T-helper 1 cell treated with Interleukin-12 subunit alpha and Interleukin-12 subunit beta and Interleukin-4 antibody, amounts not matched to agents 30 ng/mL and 1 ng/mL, for 36 hours (primary cell): ENCODE measurements around the gene NAALADL2. TPM values are rescaled to one million over a fixed set of nuclear protein-coding genes. Genes with fewer than 3 reads are reported as not detected.
"Not testable (repeated sequence)": the region's sequence is repeated elsewhere in the genome, so short reads cannot be mapped to it uniquely, and the experiment has no call there.

Experiments
- intact Hi-C: fragments of 100-400 bp; cut with micrococcal nuclease; formaldehyde crosslinking; loops from one replicate; pipeline ENCODE4 v1.15.1; 2024
- total RNA-seq: library from RNA; stranded (reverse); gene quantifications from 2 replicates; pipeline ENCODE4 v1.2.3, GENCODE V29; 2022

Gene NAALADL2
- total RNA-seq, 1 donor from 2014 or later = not detected

- intact Hi-C loops = no loop called here
Observed at GRCh38 chr3:175257123-175257522, 398.0 kb downstream of the NAALADL2 start.

GRCh38 chr3:175258763-175259162, 399.6 kb downstream of the NAALADL2 start:
- intact Hi-C loops = no loop called here

GRCh38 chr3:175260145-175260794, 401.1 kb downstream of the NAALADL2 start:
- intact Hi-C loops = no loop called here

- intact Hi-C loops = no loop called here
Observed at GRCh38 chr3:175266478-175266877, 407.3 kb downstream of the NAALADL2 start.

- intact Hi-C loops = no loop called here
Observed at GRCh38 chr3:175267121-175267531, 408.0 kb downstream of the NAALADL2 start.

GRCh38 chr3:175267561-175267960, 408.4 kb downstream of the NAALADL2 start:
- intact Hi-C loops = no loop called here

GRCh38 chr3:175269394-175269793, 410.3 kb downstream of the NAALADL2 start:
- intact Hi-C loops = no loop called here

GRCh38 chr3:175270198-175270837, 411.2 kb downstream of the NAALADL2 start:
- intact Hi-C loops = no loop called here

- intact Hi-C loops = no loop called here
Observed at GRCh38 chr3:175270866-175271265, 411.7 kb downstream of the NAALADL2 start.

- intact Hi-C loops = not testable (repeated sequence)
Observed at GRCh38 chr3:175271465-175271864, 412.3 kb downstream of the NAALADL2 start.

GRCh38 chr3:175272392-175272791, 413.3 kb downstream of the NAALADL2 start:
- intact Hi-C loops = no loop called here

GRCh38 chr3:175273573-175273972, 414.4 kb downstream of the NAALADL2 start:
- intact Hi-C loops = no loop called here

- intact Hi-C loops = no loop called here
Observed at GRCh38 chr3:175274056-175274455, 414.9 kb downstream of the NAALADL2 start.

- intact Hi-C loops = no loop called here
Observed at GRCh38 chr3:175274474-175275218, 415.5 kb downstream of the NAALADL2 start.

GRCh38 chr3:175278680-175279079, 419.5 kb downstream of the NAALADL2 start:
- intact Hi-C loops = no loop called here

- intact Hi-C loops = no loop called here
Observed at GRCh38 chr3:175279457-175279856, 420.3 kb downstream of the NAALADL2 start.

- intact Hi-C loops = loop anchor here (10.0 kb wide), 1 partner anchor 525 kb away; no protein-coding TSS in a partner anchor
Observed at GRCh38 chr3:175279911-175280310, 420.8 kb downstream of the NAALADL2 start.

GRCh38 chr3:175287361-175287963, 428.3 kb downstream of the NAALADL2 start:
- intact Hi-C loops = loop anchor here (10.0 kb wide), 1 partner anchor 517 kb away; no protein-coding TSS in a partner anchor

- intact Hi-C loops = loop anchor here (10.0 kb wide), 1 partner anchor 516 kb away; no protein-coding TSS in a partner anchor
Observed at GRCh38 chr3:175288621-175289020, 429.5 kb downstream of the NAALADL2 start.

- intact Hi-C loops = no loop called here
Observed at GRCh38 chr3:175294793-175295192, 435.7 kb downstream of the NAALADL2 start.

- intact Hi-C loops = no loop called here
Observed at GRCh38 chr3:175295248-175296130, 436.4 kb downstream of the NAALADL2 start.
